Measurements from ENCODE around the gene CADPS.

GRCh38 chr3:62370112-62370857 lies 504.9 kb downstream of the CADPS start:
- TF ChIP-seq SMC3 (IDR thresholded peaks at IDR 0.05) = no peak
- TF ChIP-seq, protein P1, sequence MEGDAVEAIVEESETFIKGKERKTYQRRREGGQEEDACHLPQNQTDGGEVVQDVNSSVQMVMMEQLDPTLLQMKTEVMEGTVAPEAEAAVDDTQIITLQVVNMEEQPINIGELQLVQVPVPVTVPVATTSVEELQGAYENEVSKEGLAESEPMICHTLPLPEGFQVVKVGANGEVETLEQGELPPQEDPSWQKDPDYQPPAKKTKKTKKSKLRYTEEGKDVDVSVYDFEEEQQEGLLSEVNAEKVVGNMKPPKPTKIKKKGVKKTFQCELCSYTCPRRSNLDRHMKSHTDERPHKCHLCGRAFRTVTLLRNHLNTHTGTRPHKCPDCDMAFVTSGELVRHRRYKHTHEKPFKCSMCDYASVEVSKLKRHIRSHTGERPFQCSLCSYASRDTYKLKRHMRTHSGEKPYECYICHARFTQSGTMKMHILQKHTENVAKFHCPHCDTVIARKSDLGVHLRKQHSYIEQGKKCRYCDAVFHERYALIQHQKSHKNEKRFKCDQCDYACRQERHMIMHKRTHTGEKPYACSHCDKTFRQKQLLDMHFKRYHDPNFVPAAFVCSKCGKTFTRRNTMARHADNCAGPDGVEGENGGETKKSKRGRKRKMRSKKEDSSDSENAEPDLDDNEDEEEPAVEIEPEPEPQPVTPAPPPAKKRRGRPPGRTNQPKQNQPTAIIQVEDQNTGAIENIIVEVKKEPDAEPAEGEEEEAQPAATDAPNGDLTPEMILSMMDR (IDR thresholded peaks at IDR 0.05) = no peak

All from A549 (cell line).